Measurements from ENCODE around the gene LEMD3.

DNA sequence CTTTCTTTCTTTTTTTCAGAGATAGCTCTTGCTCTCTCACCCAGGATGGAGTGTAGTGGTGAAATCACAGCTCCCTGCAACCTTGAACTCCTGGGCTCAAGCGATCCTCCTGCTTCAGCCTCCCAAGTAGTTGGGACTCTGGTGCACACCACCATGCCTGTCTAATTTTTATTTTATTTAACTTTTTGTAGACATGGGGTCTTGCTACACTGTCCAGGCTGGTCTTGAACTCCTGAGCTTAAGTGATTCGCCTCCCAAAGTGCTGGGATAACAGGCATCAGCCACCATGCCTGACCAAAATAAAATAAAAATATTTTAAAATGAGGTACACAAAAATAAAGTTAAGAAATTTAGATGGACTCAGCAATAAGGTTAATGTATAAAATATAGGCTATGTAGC lies 5.1 kb upstream of the LEMD3 start:
- TF ChIP-seq POLR2AphosphoS5 (IDR thresholded peaks at IDR 0.05; ENCODE audit: low read depth, low read length): no peak
- TF ChIP-seq, protein P1, sequence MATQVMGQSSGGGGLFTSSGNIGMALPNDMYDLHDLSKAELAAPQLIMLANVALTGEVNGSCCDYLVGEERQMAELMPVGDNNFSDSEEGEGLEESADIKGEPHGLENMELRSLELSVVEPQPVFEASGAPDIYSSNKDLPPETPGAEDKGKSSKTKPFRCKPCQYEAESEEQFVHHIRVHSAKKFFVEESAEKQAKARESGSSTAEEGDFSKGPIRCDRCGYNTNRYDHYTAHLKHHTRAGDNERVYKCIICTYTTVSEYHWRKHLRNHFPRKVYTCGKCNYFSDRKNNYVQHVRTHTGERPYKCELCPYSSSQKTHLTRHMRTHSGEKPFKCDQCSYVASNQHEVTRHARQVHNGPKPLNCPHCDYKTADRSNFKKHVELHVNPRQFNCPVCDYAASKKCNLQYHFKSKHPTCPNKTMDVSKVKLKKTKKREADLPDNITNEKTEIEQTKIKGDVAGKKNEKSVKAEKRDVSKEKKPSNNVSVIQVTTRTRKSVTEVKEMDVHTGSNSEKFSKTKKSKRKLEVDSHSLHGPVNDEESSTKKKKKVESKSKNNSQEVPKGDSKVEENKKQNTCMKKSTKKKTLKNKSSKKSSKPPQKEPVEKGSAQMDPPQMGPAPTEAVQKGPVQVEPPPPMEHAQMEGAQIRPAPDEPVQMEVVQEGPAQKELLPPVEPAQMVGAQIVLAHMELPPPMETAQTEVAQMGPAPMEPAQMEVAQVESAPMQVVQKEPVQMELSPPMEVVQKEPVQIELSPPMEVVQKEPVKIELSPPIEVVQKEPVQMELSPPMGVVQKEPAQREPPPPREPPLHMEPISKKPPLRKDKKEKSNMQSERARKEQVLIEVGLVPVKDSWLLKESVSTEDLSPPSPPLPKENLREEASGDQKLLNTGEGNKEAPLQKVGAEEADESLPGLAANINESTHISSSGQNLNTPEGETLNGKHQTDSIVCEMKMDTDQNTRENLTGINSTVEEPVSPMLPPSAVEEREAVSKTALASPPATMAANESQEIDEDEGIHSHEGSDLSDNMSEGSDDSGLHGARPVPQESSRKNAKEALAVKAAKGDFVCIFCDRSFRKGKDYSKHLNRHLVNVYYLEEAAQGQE (IDR thresholded peaks at IDR 0.05; ENCODE audit: insufficient read depth in 1 of 2, low read depth in 2 of 2, low read length in 2 of 2): no peak
- no peak for TF ChIP-seq SIN3A (IDR thresholded peaks at IDR 0.05; ENCODE audit: borderline replicate concordance, insufficient read depth, low read length)
- TF ChIP-seq TAF1 (IDR thresholded peaks at IDR 0.05; ENCODE audit: borderline replicate concordance, insufficient read depth, low read length): no peak
